Fibroblast of the aortic adventitia (primary cell): Measurements from ENCODE around the gene TPSAB1. TPM values are rescaled to one million over a fixed set of nuclear protein-coding genes. Genes with fewer than 3 reads are reported as not detected.
A peak's percentile ranks its signal among the peaks of the same experiment; 100 is the strongest.
"Not testable (repeated sequence)": the region's sequence is repeated elsewhere in the genome, so short reads cannot be mapped to it uniquely, and the experiment has no call there.

ENCODE experiments used
- DNase-seq: peaks from one replicate; pipeline ENCODE4 v3.0.0-alpha.2; 2010; ENCODE audit warnings: low read depth
- H3K4me3 ChIP-seq: 2 replicates; pipeline ENCODE4 v1.5.1; 2011; ENCODE audit warnings: low read depth, mild to moderate bottlenecking, control low read depth, low read length, moderate library complexity
- total RNA-seq: library from RNA; depleted of rRNA; stranded (reverse); fragments of >200 nt; gene quantifications from 2 replicates; pipeline ENCODE4 v1.2.3, GENCODE V29; 2012; ENCODE audit warnings: low replicate concordance
- TF ChIP-seq, protein P1 (sequence below): IDR thresholded peaks from 2 replicates; pipeline ENCODE4 v1.5.1; 2011; ENCODE audit warnings: mild to moderate bottlenecking, low read length, control low read depth, inconsistent platforms; ENCODE audit not compliant: insufficient read depth

The TPSAB1 gene
- total RNA-seq, 1 donor = not detected

GRCh38 chr16:1271380-1271723 is 30.8 kb downstream of the TPSAB1 start:
- DNase-seq = no peak
- TF ChIP-seq, protein P1, sequence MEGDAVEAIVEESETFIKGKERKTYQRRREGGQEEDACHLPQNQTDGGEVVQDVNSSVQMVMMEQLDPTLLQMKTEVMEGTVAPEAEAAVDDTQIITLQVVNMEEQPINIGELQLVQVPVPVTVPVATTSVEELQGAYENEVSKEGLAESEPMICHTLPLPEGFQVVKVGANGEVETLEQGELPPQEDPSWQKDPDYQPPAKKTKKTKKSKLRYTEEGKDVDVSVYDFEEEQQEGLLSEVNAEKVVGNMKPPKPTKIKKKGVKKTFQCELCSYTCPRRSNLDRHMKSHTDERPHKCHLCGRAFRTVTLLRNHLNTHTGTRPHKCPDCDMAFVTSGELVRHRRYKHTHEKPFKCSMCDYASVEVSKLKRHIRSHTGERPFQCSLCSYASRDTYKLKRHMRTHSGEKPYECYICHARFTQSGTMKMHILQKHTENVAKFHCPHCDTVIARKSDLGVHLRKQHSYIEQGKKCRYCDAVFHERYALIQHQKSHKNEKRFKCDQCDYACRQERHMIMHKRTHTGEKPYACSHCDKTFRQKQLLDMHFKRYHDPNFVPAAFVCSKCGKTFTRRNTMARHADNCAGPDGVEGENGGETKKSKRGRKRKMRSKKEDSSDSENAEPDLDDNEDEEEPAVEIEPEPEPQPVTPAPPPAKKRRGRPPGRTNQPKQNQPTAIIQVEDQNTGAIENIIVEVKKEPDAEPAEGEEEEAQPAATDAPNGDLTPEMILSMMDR = no peak
- H3K4me3 ChIP-seq = no peak overlapping the region

DNA sequence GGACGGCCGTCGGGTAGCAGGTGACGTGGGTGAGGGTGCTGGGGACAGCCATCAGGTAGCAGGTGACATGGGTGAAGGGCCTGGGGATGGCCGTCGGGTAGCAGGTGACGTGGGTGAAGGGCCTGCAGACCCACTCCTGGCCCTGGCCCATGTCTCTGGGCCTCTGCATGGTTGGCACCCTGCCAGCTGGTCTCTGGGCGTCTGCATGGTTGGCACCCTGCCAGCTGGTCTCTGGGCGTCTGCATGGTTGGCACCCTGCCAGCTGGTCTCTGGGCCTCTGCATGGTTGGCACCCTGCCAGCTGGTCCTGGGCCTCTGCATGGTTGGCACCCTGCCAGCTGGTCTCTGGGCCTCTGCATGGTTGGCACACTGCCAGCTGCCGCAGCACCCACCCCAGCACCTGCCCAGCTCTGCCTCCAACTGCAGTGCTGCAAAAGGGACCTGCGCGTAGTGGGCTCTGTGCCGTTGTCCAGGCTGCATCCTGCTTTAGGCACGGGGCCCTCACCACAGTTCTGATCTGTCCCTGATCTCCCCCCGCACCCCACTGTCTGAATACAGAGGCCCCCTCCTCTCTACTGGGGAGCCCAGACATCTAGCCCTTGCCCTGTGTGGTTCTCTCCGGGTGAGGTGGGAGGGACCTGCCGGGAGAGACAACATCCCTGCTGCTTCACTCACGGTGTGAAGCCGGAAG is 31.4 kb downstream of the TPSAB1 start:
- peak; percentile 15 for DNase-seq
- not testable (repeated sequence) for H3K4me3 ChIP-seq

GRCh38 chr16:1272453-1273198 is 32.1 kb downstream of the TPSAB1 start:
- no peak overlapping the region for H3K4me3 ChIP-seq
- TF ChIP-seq, protein P1 = no peak
- DNase-seq = no peak

DNA sequence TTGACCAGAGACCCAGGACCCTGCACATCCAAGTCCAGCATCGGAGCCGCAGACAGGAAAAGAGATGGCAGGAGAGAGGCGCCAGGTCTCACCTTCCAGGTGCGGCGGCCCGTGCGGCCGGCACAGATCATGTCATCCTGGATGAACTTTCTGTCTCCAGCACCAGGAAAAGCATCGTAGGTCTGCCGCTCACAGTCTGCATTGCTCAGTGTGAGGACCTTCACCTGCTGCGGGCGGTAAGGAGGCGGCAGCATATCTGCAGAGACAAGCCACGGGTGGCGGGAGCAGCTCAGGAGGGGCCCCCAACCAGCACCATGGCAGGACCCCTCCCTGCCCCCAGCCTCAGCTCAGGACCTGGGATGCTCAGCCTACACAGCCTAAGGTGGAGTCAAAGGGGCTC is 33.3 kb downstream of the TPSAB1 start:
- H3K4me3 ChIP-seq = no peak overlapping the region
- DNase-seq = no peak
- TF ChIP-seq, protein P1 = no peak

- DNase-seq = no peak
- TF ChIP-seq, protein P1 = no peak
- no peak overlapping the region for H3K4me3 ChIP-seq
These were observed 34.3 kb downstream of the TPSAB1 start for GRCh38 chr16:1274767-1275166.

- no peak overlapping the region for H3K4me3 ChIP-seq
- TF ChIP-seq, protein P1 = no peak
- no peak for DNase-seq
These were observed 35.5 kb downstream of the TPSAB1 start for GRCh38 chr16:1275791-1276579.

DNA sequence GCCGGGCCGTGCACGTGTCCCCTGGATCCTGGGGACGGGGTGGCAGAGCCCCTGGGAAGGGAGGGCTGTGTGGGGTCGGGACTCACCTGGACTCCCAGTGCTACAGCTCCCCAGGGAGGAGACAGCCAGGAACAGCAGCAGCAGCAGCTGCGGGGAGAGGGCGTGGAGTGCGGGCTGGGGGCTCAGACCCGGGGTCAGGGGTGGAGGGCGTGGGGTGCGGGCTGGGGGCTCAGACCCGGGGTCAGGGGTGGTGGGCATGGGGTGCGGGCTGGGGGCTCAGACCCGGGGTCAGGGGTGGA is 36.0 kb downstream of the TPSAB1 start:
- TF ChIP-seq, protein P1 = no peak
- H3K4me3 ChIP-seq = no peak overlapping the region
- no peak for DNase-seq
